AG09319 (cell line): ENCODE results near the gene CBX7.

ENCODE experiments used
- DNase-seq: peaks from one replicate; pipeline ENCODE4 v3.0.0-alpha.2; 2010; ENCODE audit warnings: low read depth; ENCODE audit errors: extremely low read depth
- CTCF ChIP-seq: IDR thresholded peaks from 2 replicates; pipeline ENCODE4 v1.5.1; 2011; ENCODE audit warnings: low read depth, mild to moderate bottlenecking, inconsistent platforms, low read length, moderate library complexity

Gene CBX7

GRCh38 chr22:39092111-39092862 is 60.2 kb downstream of the CBX7 start:
- no peak for DNase-seq

GRCh38 chr22:39091126-39092081 is 61.1 kb downstream of the CBX7 start:
- no peak for DNase-seq
- no peak for TF ChIP-seq CTCF

More at GRCh38 chr22:39092111-39092862, 60.2 kb downstream of the CBX7 start:
- TF ChIP-seq CTCF: no peak

DNA sequence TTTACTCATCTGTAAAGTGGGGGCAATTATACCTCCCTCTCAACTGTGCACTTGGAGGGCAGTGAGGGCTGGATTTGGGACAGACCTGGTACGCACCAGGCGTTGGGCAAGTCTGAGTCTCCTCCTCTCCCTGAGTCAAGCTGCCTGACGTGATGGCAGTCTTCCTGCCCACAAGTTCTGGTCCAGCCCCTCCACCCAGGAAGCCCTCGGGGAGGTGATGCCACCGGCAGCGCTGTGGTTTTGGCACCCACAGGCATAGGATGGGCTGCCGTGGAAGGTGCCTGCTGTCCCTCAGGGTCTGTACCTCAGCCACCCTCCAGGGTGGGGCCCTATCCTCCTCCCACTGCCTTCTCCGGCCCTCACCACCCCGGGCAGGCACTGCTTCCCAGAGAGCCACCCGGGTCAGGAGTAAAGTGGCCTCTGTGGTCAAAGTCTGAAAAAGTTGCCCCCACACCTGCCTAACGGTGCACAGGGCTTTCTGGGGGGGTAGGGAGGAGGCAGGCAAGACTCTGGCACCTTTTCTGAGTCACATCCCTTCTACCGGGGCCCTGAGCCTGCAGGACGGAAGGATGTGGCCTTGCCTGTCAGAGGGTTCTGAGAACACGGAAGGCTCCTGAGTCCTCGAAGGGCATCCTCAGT is 61.9 kb downstream of the CBX7 start:
- DNase-seq: no peak
- TF ChIP-seq CTCF: no peak

- no peak for TF ChIP-seq CTCF
- DNase-seq: no peak
Observed at GRCh38 chr22:39089928-39090327, 62.6 kb downstream of the CBX7 start.

GRCh38 chr22:39088685-39089032 is 63.8 kb downstream of the CBX7 start:
- TF ChIP-seq CTCF: no peak
- no peak for DNase-seq

DNA sequence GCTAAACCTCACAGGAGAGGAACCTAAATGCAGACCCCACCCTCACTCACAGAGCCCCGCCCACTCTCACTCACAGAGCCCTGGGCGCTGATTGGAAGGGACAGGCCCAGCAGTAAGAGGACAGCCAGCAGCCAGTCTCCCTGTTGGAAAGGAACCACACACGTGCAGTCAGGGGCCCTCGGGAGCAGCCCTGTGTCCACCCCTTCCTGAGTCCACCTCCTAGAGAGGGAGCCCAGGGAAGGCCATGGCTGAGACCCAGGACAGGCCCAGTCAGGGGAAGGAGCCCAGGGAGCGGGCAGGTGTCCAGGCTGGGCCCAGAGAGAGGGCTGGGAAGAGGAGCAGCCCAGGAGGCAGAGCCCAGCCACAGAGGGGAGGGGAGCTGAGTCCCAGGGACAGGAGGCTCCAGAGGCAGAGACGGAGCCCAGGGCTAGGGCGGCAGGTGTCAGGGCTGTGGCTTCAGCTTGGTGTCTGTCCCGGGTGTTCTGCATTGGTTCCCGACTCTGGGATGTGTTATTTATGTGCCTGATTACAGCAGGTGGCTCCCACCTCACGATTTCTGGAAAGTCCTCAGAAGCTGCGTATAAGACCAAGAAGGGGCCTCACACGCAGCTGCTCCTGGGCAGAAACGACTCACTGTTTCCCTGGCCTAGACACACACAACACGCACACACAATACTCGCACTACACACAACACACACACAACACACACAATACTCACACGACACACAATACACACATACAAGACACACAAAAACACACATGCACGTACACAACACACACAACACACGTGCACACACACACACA is 64.4 kb downstream of the CBX7 start:
- TF ChIP-seq CTCF: no peak

More for the DNA sequence above, 64.4 kb downstream of the CBX7 start:
- no peak for DNase-seq
